ENCODE measurements around the gene SPATS1.

The SPATS1 gene

GRCh38 chr6:44304282-44305199, 37.9 kb upstream of the SPATS1 start:
- H3K4me3 ChIP-seq (ENCODE audit: control insufficient read depth, low read depth, low read length): no peak overlapping the region
- peak; percentile 74 for TF ChIP-seq CTCF (IDR thresholded peaks at IDR 0.05; ENCODE audit: control insufficient read depth, insufficient read depth, low read depth, low read length, missing control alignments)
- no peak for DNase-seq (ENCODE audit: low read depth)

- no peak overlapping the region for H3K4me3 ChIP-seq (ENCODE audit: control insufficient read depth, low read depth, low read length)
- no peak for TF ChIP-seq CTCF (IDR thresholded peaks at IDR 0.05; ENCODE audit: control insufficient read depth, insufficient read depth, low read depth, low read length, missing control alignments)
- DNase-seq (ENCODE audit: low read depth): no peak
Observed at GRCh38 chr6:44305200-44305725, 37.2 kb upstream of the SPATS1 start.

GRCh38 chr6:44306710-44307109, 35.7 kb upstream of the SPATS1 start:
- no peak for DNase-seq (ENCODE audit: low read depth)
- no peak overlapping the region for H3K4me3 ChIP-seq (ENCODE audit: control insufficient read depth, low read depth, low read length)
- TF ChIP-seq CTCF (IDR thresholded peaks at IDR 0.05; ENCODE audit: control insufficient read depth, insufficient read depth, low read depth, low read length, missing control alignments): no peak

- TF ChIP-seq CTCF (IDR thresholded peaks at IDR 0.05; ENCODE audit: control insufficient read depth, insufficient read depth, low read depth, low read length, missing control alignments): no peak
- no peak for DNase-seq (ENCODE audit: low read depth)
- no peak overlapping the region for H3K4me3 ChIP-seq (ENCODE audit: control insufficient read depth, low read depth, low read length)
Observed at GRCh38 chr6:44307217-44307616, 35.2 kb upstream of the SPATS1 start.

- no peak for DNase-seq (ENCODE audit: low read depth)
- no peak overlapping the region for H3K4me3 ChIP-seq (ENCODE audit: control insufficient read depth, low read depth, low read length)
- TF ChIP-seq CTCF (IDR thresholded peaks at IDR 0.05; ENCODE audit: control insufficient read depth, insufficient read depth, low read depth, low read length, missing control alignments): no peak
Observed at GRCh38 chr6:44309092-44309491, 33.4 kb upstream of the SPATS1 start.

- H3K4me3 ChIP-seq (ENCODE audit: control insufficient read depth, low read depth, low read length): no peak overlapping the region
- DNase-seq (ENCODE audit: low read depth): no peak
- TF ChIP-seq CTCF (IDR thresholded peaks at IDR 0.05; ENCODE audit: control insufficient read depth, insufficient read depth, low read depth, low read length, missing control alignments): no peak
Observed at GRCh38 chr6:44309631-44310030, 32.8 kb upstream of the SPATS1 start.
